ENCODE data around the gene DISP2. TPM values are rescaled to one million over a fixed set of nuclear protein-coding genes. Genes with fewer than 3 reads are reported as not detected.

DISP2 gene
- total RNA-seq, 1 experiment from 2014 or later: 4.6 TPM

- no TSS peak for BruUV-seq (replicated peaks)
- no peaks in the 10 kb centered on the region for H3K27me3 Mint-ChIP-seq (ENCODE audit: insufficient read depth, unreplicated experiment)
- no peak for TF ChIP-seq CTCF (IDR thresholded peaks at IDR 0.05; ENCODE audit: insufficient read depth in 1 of 2, low read depth in 1 of 2, low read length in 1 of 2, severe bottlenecking in 1 of 2, unreplicated experiment in 1 of 2)
- intact Hi-C loops (cut with micrococcal nuclease; ENCODE audit: unreplicated experiment): no loop called here
- H3K4me1 Mint-ChIP-seq (ENCODE audit: low read depth, unreplicated experiment): no peaks in the 10 kb centered on the region
- Histone ChIP-seq H3K9me3 (no peaks in the 10 kb centered on the region), H3K4me1 (no peaks in the 10 kb centered on the region), H3K4me3 (ENCODE audit: low read depth, low read length) (no peak overlapping the region), H3K36me3 (ENCODE audit: control insufficient read depth, insufficient read depth, low read length) (peaks cover 2% of the 10 kb centered on the region), H3K27me3 (replicated peaks; ENCODE audit: control insufficient read depth, insufficient read depth, low read length) (no peaks in the 10 kb centered on the region)
- POLR2A ChIA-PET: no interaction called here
- peaks cover 37% of the 10 kb centered on the region for H3K36me3 Mint-ChIP-seq (ENCODE audit: insufficient read depth, unreplicated experiment)
- CTCF ChIA-PET: no interaction called here
- no peak overlapping the region for H3K27ac Mint-ChIP-seq (ENCODE audit: unreplicated experiment)
- no peak overlapping the region for H3K4me3 Mint-ChIP-seq (ENCODE audit: unreplicated experiment)
- no peak for DNase-seq
- H3K9me3 Mint-ChIP-seq (ENCODE audit: unreplicated experiment): no peaks in the 10 kb centered on the region
Measured at GRCh38 chr15:40412095-40412759, 54.2 kb downstream of the DISP2 start.

- Mint-ChIP-seq H3K4me3 (ENCODE audit: unreplicated experiment) (no peak overlapping the region), H3K4me1 (ENCODE audit: low read depth, unreplicated experiment) (no peaks in the 10 kb centered on the region), H3K36me3 (ENCODE audit: insufficient read depth, unreplicated experiment) (peaks cover 37% of the 10 kb centered on the region), H3K27me3 (ENCODE audit: insufficient read depth, unreplicated experiment) (no peaks in the 10 kb centered on the region), H3K27ac (ENCODE audit: unreplicated experiment) (no peak overlapping the region), H3K9me3 (ENCODE audit: unreplicated experiment) (no peaks in the 10 kb centered on the region)
- POLR2A ChIA-PET: no interaction called here
- no peak for TF ChIP-seq CTCF (IDR thresholded peaks at IDR 0.05; ENCODE audit: insufficient read depth in 1 of 2, low read depth in 1 of 2, low read length in 1 of 2, severe bottlenecking in 1 of 2, unreplicated experiment in 1 of 2)
- Histone ChIP-seq H3K27me3 (replicated peaks; ENCODE audit: control insufficient read depth, insufficient read depth, low read length) (no peaks in the 10 kb centered on the region), H3K36me3 (ENCODE audit: control insufficient read depth, insufficient read depth, low read length) (peaks cover 2% of the 10 kb centered on the region), H3K4me1 (no peaks in the 10 kb centered on the region), H3K4me3 (ENCODE audit: low read depth, low read length) (no peak overlapping the region), H3K9me3 (no peaks in the 10 kb centered on the region)
- intact Hi-C loops (cut with micrococcal nuclease; ENCODE audit: unreplicated experiment): no loop called here
- CTCF ChIA-PET: no interaction called here
- BruUV-seq (replicated peaks): no TSS peak
- no peak for DNase-seq
Measured at GRCh38 chr15:40413036-40413435, 55.0 kb downstream of the DISP2 start.

GRCh38 chr15:40414816-40415215 lies 56.8 kb downstream of the DISP2 start:
- TF ChIP-seq CTCF (IDR thresholded peaks at IDR 0.05; ENCODE audit: insufficient read depth in 1 of 2, low read depth in 1 of 2, low read length in 1 of 2, severe bottlenecking in 1 of 2, unreplicated experiment in 1 of 2): no peak
- DNase-seq: no peak
- Histone ChIP-seq H3K9me3 (no peaks in the 10 kb centered on the region), H3K4me1 (no peaks in the 10 kb centered on the region), H3K36me3 (ENCODE audit: control insufficient read depth, insufficient read depth, low read length) (peaks cover 2% of the 10 kb centered on the region; the same call in 1 of the 2 replicates), H3K27me3 (replicated peaks; ENCODE audit: control insufficient read depth, insufficient read depth, low read length) (no peaks in the 10 kb centered on the region), H3K4me3 (ENCODE audit: low read depth, low read length) (no peak overlapping the region)
- POLR2A ChIA-PET: no interaction called here
- CTCF ChIA-PET: no interaction called here
- intact Hi-C loops (cut with micrococcal nuclease; ENCODE audit: unreplicated experiment): no loop called here
- Mint-ChIP-seq H3K27ac (ENCODE audit: unreplicated experiment) (no peak overlapping the region), H3K9me3 (ENCODE audit: unreplicated experiment) (no peaks in the 10 kb centered on the region), H3K27me3 (ENCODE audit: insufficient read depth, unreplicated experiment) (no peaks in the 10 kb centered on the region), H3K36me3 (ENCODE audit: insufficient read depth, unreplicated experiment) (peaks cover 36% of the 10 kb centered on the region), H3K4me3 (ENCODE audit: unreplicated experiment) (no peak overlapping the region), H3K4me1 (ENCODE audit: low read depth, unreplicated experiment) (no peaks in the 10 kb centered on the region)
- BruUV-seq (replicated peaks): no TSS peak
